OCI-LY7 (cell line): Measurements from ENCODE around the gene PPT1. TPM values are rescaled to one million over a fixed set of nuclear protein-coding genes. Genes with fewer than 3 reads are reported as not detected.
A peak's percentile ranks its signal among the peaks of the same experiment; 100 is the strongest.

Experiments
- BruUV-seq: library from RNA; stranded (reverse); fragments of 400-500 nt; replicated peaks from 2 replicates; lab custom pipeline; 2021; lab: Mats Ljungman, UMichigan
- CTCF ChIA-PET: fragments of 300-600 bp; sonication (Branson Sonifier 250); formaldehyde crosslinking; loops from one replicate; lab custom pipeline; 2022; ENCODE audit warnings: antibody characterized with exemption; ENCODE audit not compliant: unreplicated experiment; lab: Charles Lee
- POLR2A ChIA-PET: fragments of 300-600 bp; sonication (Branson Sonifier 250); formaldehyde crosslinking; loops from one replicate; lab custom pipeline; 2022; ENCODE audit warnings: antibody characterized with exemption; lab: Charles Lee
- DNase-seq: peaks from one replicate; pipeline ENCODE4 v3.0.0-alpha.2; 2015; ENCODE audit warnings: low spot score
- H2AFZ ChIP-seq: fragments of 200-600 bp; sonication (generic), shearing (Covaris generic); 2 replicates; pipeline ENCODE4 v1.6.1; 2014; ENCODE audit warnings: mild to moderate bottlenecking, antibody characterized with exemption, low read length, moderate library complexity
- H3K27ac ChIP-seq: fragments of 200-600 bp; sonication (generic); 2 replicates; pipeline ENCODE4 v1.5.1; 2014; ENCODE audit warnings: mixed run types, low read depth, mild to moderate bottlenecking, moderate library complexity, low read length, inconsistent platforms; ENCODE audit not compliant: poor library complexity, severe bottlenecking
- H3K36me3 ChIP-seq: fragments of 200-600 bp; sonication (generic); 2 replicates; pipeline ENCODE4 v1.6.1; 2014; ENCODE audit warnings: mild to moderate bottlenecking, antibody characterized with exemption, low read length, moderate library complexity, mixed read lengths; ENCODE audit not compliant: insufficient read depth
- H3K4me1 ChIP-seq: fragments of 200-600 bp; sonication (generic); 2 replicates; pipeline ENCODE4 v1.5.1; 2014; ENCODE audit warnings: mild to moderate bottlenecking, low read length; ENCODE audit not compliant: insufficient read depth, poor library complexity, severe bottlenecking
- H3K4me2 ChIP-seq: fragments of 200-600 bp; sonication (generic); 2 replicates; pipeline ENCODE4 v1.6.1; 2014; ENCODE audit warnings: mild to moderate bottlenecking, low read length
- H3K4me3 ChIP-seq: fragments of 200-600 bp; sonication (generic); 2 replicates; pipeline ENCODE4 v1.5.1; 2014; ENCODE audit warnings: mild to moderate bottlenecking, low read depth, low read length; ENCODE audit not compliant: poor library complexity, severe bottlenecking
- H3K79me2 ChIP-seq: fragments of 200-600 bp; sonication (generic); 2 replicates; pipeline ENCODE4 v1.6.1; 2016; ENCODE audit warnings: low read depth, mild to moderate bottlenecking, low read length, moderate library complexity, mixed read lengths; ENCODE audit not compliant: insufficient read depth
- H3K9me2 ChIP-seq: fragments of 200-600 bp; sonication (generic); 2 replicates; pipeline ENCODE4 v1.6.1; 2016; ENCODE audit warnings: mild to moderate bottlenecking, low read length, mixed read lengths; ENCODE audit not compliant: insufficient read depth
- H3K9me3 ChIP-seq: fragments of 200-600 bp; sonication (generic); 2 replicates; pipeline ENCODE4 v1.6.1; 2014; ENCODE audit warnings: mild to moderate bottlenecking, mixed run types, low read length, mixed read lengths
- H4K20me1 ChIP-seq: fragments of 200-600 bp; sonication (generic); 2 replicates; pipeline ENCODE4 v1.6.1; 2014; ENCODE audit warnings: mild to moderate bottlenecking, antibody characterized with exemption, low read length, moderate library complexity, mixed read lengths; ENCODE audit not compliant: insufficient read depth
- CTCF ChIP-seq: fragments of 200-600 bp; sonication (generic); conservative IDR thresholded peaks from 2 replicates; pipeline ENCODE4 v1.5.1; 2014; ENCODE audit warnings: mild to moderate bottlenecking, antibody characterized with exemption, low read length, moderate library complexity, mixed read lengths
- EZH2phosphoT487 ChIP-seq: fragments of 200-600 bp; sonication (generic); IDR thresholded peaks from 2 replicates; pipeline ENCODE4 v1.6.1; 2018; ENCODE audit warnings: low read depth, borderline replicate concordance, mild to moderate bottlenecking, mixed run types, antibody characterized with exemption, low read length, moderate library complexity, mixed read lengths
- intact Hi-C: fragments of 100-400 bp; cut with micrococcal nuclease; formaldehyde crosslinking; loops from one replicate; pipeline ENCODE4 v1.10.0; 2022; ENCODE audit not compliant: unreplicated experiment
- total RNA-seq, 2 experiments: library from RNA; depleted of rRNA in 1 of 2; stranded (reverse); fragments of >200 nt in 1 of 2; shearing (Covaris generic) in 1 of 2; gene quantifications; 2 replicates each; pipeline ENCODE4 v1.2.3, GENCODE V29; 2014 to 2022

Gene PPT1
- total RNA-seq, 2 experiments from 2014 or later: 55.9 to 66.5 TPM

GRCh38 chr1:40040511-40041465 lies 56.3 kb downstream of the PPT1 start, which contains the start of gene CAP1:
CAP1 (plus strand) TSS chr1:40040729; CDS start chr1:40059347, 18,618 bp downstream.
- Histone ChIP-seq H3K79me2 (peaks cover 51% of the 10 kb centered on the region), H3K4me1 (peaks cover 49% of the 10 kb centered on the region), H3K36me3 (peaks cover 38% of the 10 kb centered on the region), H3K4me3 (peak within 1 kb of the TSS; percentile 96), H2AFZ (peak within 1 kb of the TSS; percentile 56), H4K20me1 (peaks cover 21% of the 10 kb centered on the region; the same call in 1 of the 2 replicates), H3K27ac (peak within 1 kb of the TSS; percentile 99), H3K4me2 (peak within 1 kb of the TSS; percentile 99), H3K9me2 (no peaks in the 10 kb centered on the region), H3K9me3 (no peaks in the 10 kb centered on the region)
- peak; percentile 98 for DNase-seq
- BruUV-seq: TSS peak; percentile 77
- CTCF ChIA-PET: interaction anchor here (1.0 kb wide), 1 partner anchor 20 kb away, joined by 3 read pairs; no protein-coding TSS in a partner anchor
- POLR2A ChIA-PET: interaction anchor here (0.6 to 3.9 kb wide), 7 partner anchors 10 to 309 kb away, joined by 3 to 54 read pairs (median 3); no protein-coding TSS in a partner anchor
- no peak for TF ChIP-seq CTCF
- no peak for TF ChIP-seq EZH2phosphoT487
- intact Hi-C loops: loop anchor here (1.0 kb wide), 2 partner anchors 19 to 24 kb away; no protein-coding TSS in a partner anchor

DNA sequence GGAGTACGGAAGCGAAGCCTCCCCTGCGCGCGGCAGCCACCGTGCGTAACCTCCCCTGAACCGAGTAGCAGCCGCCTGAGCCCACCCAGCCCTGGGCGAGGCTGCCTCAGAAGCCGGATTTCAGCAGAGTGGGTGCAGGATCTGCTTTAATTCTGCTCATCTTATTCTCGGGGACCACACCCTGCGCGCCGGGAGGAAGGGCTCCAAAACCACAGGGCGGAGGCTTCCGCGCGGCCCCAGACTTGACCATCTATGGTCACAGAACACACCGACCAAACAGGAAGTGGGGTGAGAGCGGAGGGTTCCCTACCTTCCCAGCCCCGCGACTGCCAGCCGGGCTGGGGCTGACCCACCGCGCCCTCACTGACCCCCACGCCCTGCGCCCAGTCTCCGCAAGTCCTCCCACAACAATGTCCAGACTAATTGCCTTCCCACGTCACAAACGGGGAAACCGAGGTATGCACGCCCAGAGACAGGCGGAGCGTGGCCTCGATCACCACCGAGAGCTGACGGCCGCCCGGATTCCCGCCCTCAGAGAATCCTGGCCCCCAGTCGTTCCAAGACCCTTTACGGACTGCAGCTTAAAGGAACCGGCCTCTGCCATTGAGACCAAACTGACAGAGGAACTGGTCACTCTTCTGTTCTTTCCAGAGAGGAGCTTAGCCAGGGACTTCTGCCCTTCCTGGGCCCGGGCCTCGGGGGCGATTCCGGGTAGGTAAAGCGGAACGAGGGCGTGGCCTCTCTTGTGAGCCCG lies 57.1 kb downstream of the PPT1 start:
- Histone ChIP-seq H3K36me3 (peaks cover 30% of the 10 kb centered on the region), H2AFZ (peak overlapping the region; percentile 56), H3K79me2 (peaks cover 43% of the 10 kb centered on the region), H3K9me3 (no peaks in the 10 kb centered on the region), H3K4me3 (peak overlapping the region; percentile 96), H3K4me2 (peak overlapping the region; percentile 91), H4K20me1 (peaks cover 21% of the 10 kb centered on the region; the same call in 1 of the 2 replicates), H3K27ac (peak overlapping the region; percentile 99), H3K9me2 (no peaks in the 10 kb centered on the region), H3K4me1 (peaks cover 51% of the 10 kb centered on the region)
- TF ChIP-seq EZH2phosphoT487 (no peak), CTCF (no peak)
- intact Hi-C loops: loop anchor here (1.0 to 2.0 kb wide), 3 partner anchors 19 to 43 kb away; no protein-coding TSS in a partner anchor
- POLR2A ChIA-PET: interaction anchor here (0.6 to 3.9 kb wide), 11 partner anchors 10 to 1050 kb away, joined by 3 to 54 read pairs (median 3); no protein-coding TSS in a partner anchor
- TSS peak; percentile 84 for BruUV-seq
- CTCF ChIA-PET: interaction anchor here (1.0 to 2.1 kb wide), 3 partner anchors 20 to 120 kb away, joined by 3 to 5 read pairs (median 3); no protein-coding TSS in a partner anchor
- peak; percentile 89 for DNase-seq
